Measurements from ENCODE around the gene SMOC2. TPM values are rescaled to one million over a fixed set of nuclear protein-coding genes. Genes with fewer than 3 reads are reported as not detected.

SMOC2 gene
- polyA plus RNA-seq, 2 of the 4 experiments (the other 2 are of a cell fraction): not detected

- TF ChIP-seq POLR2A (IDR thresholded peaks at IDR 0.05; ENCODE audit: low read length): no peak
- no peak for TF ChIP-seq CBX2 (IDR thresholded peaks at IDR 0.05; ENCODE audit: borderline replicate concordance, low read depth)
- no peak for TF ChIP-seq PHF8 (IDR thresholded peaks at IDR 0.05; ENCODE audit: borderline replicate concordance, low read depth)
- no peak for TF ChIP-seq RCOR1 (IDR thresholded peaks at IDR 0.05; ENCODE audit: low read depth, low read length)
- TF ChIP-seq RNF2 (IDR thresholded peaks at IDR 0.05; ENCODE audit: borderline replicate concordance, low read depth): no peak
- TF ChIP-seq TFCP2L1 (CRISPR knock-in tag; IDR thresholded peaks at IDR 0.05): no peak
- TF ChIP-seq EP300 (IDR thresholded peaks at IDR 0.05): no peak
Measured at GRCh38 chr6:168524571-168525001, 83.6 kb downstream of the SMOC2 start (continued).

DNA sequence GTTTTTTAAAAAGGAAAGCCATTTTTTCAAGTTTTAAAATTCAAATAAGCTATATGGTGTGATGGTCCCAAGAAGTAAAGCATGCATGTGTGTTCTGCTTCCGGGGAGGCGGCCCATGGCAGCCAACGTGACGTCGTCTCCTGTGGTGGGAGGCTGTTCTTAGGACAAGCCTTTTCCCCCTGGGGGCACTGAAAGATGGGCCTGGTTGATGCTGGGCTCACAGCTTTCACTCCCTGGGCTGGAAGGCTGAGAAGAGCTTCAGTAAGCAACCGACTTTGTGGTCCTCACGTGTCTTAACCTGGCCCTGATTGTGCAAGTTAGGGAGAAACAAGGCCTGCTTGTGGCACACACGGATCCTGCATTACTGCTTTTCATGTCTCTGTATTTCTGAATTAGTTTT is 84.1 kb downstream of the SMOC2 start:
- FAIRE-seq (no peak), ATAC-seq (no peak), DNase-seq (ENCODE audit: low read depth in 1 of 2, low spot score in 1 of 2) (no peak)
- ChIA-PET CTCF (interaction anchor here (1.5 kb wide), 1 partner anchor 189 kb away, joined by 3 read pairs; no protein-coding TSS in a partner anchor), POLR2A (no interaction called here)
- TF ChIP-seq ZFP36 (IDR thresholded peaks at IDR 0.05; ENCODE audit: borderline replicate concordance, partially characterized antibody) (no peak), RFX5 (IDR thresholded peaks at IDR 0.05) (no peak), TFCP2L1 (CRISPR knock-in tag; IDR thresholded peaks at IDR 0.05) (no peak), NPAS2 (CRISPR knock-in tag; IDR thresholded peaks at IDR 0.05; ENCODE audit: borderline replicate concordance) (no peak), KDM5A (IDR thresholded peaks at IDR 0.05) (no peak), POLR2AphosphoS2 (conservative IDR thresholded peaks at IDR 0.05; ENCODE audit: low read length) (no peak), EHF (CRISPR knock-in tag; IDR thresholded peaks at IDR 0.05) (no peak), ZNF302 (CRISPR knock-in tag; IDR thresholded peaks at IDR 0.05) (no peak), HOXB5 (CRISPR knock-in tag; IDR thresholded peaks at IDR 0.05) (no peak)
- TF ChIP-seq, protein P1, sequence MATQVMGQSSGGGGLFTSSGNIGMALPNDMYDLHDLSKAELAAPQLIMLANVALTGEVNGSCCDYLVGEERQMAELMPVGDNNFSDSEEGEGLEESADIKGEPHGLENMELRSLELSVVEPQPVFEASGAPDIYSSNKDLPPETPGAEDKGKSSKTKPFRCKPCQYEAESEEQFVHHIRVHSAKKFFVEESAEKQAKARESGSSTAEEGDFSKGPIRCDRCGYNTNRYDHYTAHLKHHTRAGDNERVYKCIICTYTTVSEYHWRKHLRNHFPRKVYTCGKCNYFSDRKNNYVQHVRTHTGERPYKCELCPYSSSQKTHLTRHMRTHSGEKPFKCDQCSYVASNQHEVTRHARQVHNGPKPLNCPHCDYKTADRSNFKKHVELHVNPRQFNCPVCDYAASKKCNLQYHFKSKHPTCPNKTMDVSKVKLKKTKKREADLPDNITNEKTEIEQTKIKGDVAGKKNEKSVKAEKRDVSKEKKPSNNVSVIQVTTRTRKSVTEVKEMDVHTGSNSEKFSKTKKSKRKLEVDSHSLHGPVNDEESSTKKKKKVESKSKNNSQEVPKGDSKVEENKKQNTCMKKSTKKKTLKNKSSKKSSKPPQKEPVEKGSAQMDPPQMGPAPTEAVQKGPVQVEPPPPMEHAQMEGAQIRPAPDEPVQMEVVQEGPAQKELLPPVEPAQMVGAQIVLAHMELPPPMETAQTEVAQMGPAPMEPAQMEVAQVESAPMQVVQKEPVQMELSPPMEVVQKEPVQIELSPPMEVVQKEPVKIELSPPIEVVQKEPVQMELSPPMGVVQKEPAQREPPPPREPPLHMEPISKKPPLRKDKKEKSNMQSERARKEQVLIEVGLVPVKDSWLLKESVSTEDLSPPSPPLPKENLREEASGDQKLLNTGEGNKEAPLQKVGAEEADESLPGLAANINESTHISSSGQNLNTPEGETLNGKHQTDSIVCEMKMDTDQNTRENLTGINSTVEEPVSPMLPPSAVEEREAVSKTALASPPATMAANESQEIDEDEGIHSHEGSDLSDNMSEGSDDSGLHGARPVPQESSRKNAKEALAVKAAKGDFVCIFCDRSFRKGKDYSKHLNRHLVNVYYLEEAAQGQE (IDR thresholded peaks at IDR 0.05): no peak
- TF ChIP-seq, protein P2, sequence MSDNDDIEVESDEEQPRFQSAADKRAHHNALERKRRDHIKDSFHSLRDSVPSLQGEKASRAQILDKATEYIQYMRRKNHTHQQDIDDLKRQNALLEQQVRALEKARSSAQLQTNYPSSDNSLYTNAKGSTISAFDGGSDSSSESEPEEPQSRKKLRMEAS (IDR thresholded peaks at IDR 0.05): no peak
- TF ChIP-seq, protein P3, sequence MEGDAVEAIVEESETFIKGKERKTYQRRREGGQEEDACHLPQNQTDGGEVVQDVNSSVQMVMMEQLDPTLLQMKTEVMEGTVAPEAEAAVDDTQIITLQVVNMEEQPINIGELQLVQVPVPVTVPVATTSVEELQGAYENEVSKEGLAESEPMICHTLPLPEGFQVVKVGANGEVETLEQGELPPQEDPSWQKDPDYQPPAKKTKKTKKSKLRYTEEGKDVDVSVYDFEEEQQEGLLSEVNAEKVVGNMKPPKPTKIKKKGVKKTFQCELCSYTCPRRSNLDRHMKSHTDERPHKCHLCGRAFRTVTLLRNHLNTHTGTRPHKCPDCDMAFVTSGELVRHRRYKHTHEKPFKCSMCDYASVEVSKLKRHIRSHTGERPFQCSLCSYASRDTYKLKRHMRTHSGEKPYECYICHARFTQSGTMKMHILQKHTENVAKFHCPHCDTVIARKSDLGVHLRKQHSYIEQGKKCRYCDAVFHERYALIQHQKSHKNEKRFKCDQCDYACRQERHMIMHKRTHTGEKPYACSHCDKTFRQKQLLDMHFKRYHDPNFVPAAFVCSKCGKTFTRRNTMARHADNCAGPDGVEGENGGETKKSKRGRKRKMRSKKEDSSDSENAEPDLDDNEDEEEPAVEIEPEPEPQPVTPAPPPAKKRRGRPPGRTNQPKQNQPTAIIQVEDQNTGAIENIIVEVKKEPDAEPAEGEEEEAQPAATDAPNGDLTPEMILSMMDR (IDR thresholded peaks at IDR 0.05): no peak
- 58% methylated on average over 8 of the region's 8 CpGs for whole genome bisulfite sequencing (ENCODE audit: missing lambda C conversion rate)
- no peak overlapping the region for H3K27ac ChIP-seq
- no peak overlapping the region for H3K4me3 ChIP-seq
- H3K4me2 ChIP-seq: no peak overlapping the region
- no peaks in the 10 kb centered on the region for H3K4me1 ChIP-seq
- H3K9me3 ChIP-seq: no peaks in the 10 kb centered on the region

DNA sequence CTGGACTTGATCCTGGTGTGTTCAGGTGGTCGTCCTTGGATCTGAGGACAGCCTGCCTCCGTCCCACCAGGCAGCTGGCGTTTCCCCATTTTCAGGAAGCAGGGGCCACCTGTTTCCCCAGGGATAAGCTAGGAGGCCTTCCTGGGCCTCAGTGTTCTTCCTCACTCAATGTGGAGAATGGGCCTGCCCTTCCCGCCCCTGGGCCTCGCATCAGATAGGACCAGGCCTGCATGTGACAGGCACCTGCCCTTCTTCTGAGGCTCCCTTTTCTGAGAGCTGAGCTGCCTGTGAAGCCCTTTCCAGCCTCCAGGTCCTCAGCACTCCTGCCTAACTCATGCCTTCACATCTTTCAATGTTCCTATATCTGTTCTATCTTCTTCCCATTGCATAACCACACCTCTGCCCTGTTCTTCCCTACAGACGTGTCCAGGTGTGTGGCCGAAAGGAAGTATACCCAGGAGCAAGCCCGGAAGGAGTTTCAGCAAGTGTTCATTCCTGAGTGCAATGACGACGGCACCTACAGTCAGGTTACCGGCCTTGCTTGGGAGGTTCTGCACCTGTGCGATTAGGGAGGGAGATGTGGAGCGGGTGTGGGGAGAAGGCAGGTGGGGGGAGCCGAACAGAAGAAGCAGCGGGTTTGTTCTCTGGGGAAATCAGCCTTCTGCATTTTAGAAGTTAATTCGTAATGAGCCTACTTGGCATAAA is 85.1 kb downstream of the SMOC2 start:
- 73% methylated on average over 16 of the region's 16 CpGs for WGBS (ENCODE audit: missing lambda C conversion rate)
- Histone ChIP-seq H3K4me3 (no peak overlapping the region), H3K9me3 (no peaks in the 10 kb centered on the region), H3K4me2 (no peak overlapping the region), H3K4me1 (no peaks in the 10 kb centered on the region), H3K27ac (no peak overlapping the region)
- CTCF ChIA-PET: interaction anchor here (1.5 kb wide), 1 partner anchor 188 kb away, joined by 3 read pairs; no protein-coding TSS in a partner anchor
- DNase-seq (ENCODE audit: low read depth in 1 of 2, low spot score in 1 of 2) (no peak), ATAC-seq (no peak), FAIRE-seq (no peak)
- TF ChIP-seq FOXS1 (CRISPR knock-in tag; IDR thresholded peaks at IDR 0.05) (no peak), HOXB13 (CRISPR knock-in tag; IDR thresholded peaks at IDR 0.05; ENCODE audit: low read depth) (no peak), MYC (IDR thresholded peaks at IDR 0.05; ENCODE audit: borderline replicate concordance, low read length) (no peak), NFE2L2 (conservative IDR thresholded peaks at IDR 0.05; ENCODE audit: low read length) (no peak), GATA3 (IDR thresholded peaks at IDR 0.05; ENCODE audit: borderline replicate concordance) (no peak), JUN (IDR thresholded peaks at IDR 0.05) (no peak), EHF (CRISPR knock-in tag; IDR thresholded peaks at IDR 0.05) (no peak), CHD2 (IDR thresholded peaks at IDR 0.05; ENCODE audit: low read length, partially characterized antibody) (no peak), HOXA7 (CRISPR knock-in tag; IDR thresholded peaks at IDR 0.05) (no peak), RFX5 (IDR thresholded peaks at IDR 0.05) (no peak), ZFP36 (IDR thresholded peaks at IDR 0.05; ENCODE audit: borderline replicate concordance, partially characterized antibody) (no peak), PHF8 (IDR thresholded peaks at IDR 0.05; ENCODE audit: borderline replicate concordance, low read depth) (no peak), CBX2 (IDR thresholded peaks at IDR 0.05; ENCODE audit: borderline replicate concordance, low read depth) (no peak), KDM5A (IDR thresholded peaks at IDR 0.05) (no peak), ZNF302 (CRISPR knock-in tag; IDR thresholded peaks at IDR 0.05) (no peak), HOXB5 (CRISPR knock-in tag; IDR thresholded peaks at IDR 0.05) (no peak)
- TF ChIP-seq, protein P4, sequence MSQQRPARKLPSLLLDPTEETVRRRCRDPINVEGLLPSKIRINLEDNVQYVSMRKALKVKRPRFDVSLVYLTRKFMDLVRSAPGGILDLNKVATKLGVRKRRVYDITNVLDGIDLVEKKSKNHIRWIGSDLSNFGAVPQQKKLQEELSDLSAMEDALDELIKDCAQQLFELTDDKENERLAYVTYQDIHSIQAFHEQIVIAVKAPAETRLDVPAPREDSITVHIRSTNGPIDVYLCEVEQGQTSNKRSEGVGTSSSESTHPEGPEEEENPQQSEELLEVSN (IDR thresholded peaks at IDR 0.05; ENCODE audit: borderline replicate concordance, low read depth): no peak
- TF ChIP-seq, protein P5, sequence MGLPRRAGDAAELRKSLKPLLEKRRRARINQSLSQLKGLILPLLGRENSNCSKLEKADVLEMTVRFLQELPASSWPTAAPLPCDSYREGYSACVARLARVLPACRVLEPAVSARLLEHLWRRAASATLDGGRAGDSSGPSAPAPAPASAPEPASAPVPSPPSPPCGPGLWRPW (IDR thresholded peaks at IDR 0.05): no peak
- POLR2A ChIA-PET: no interaction called here

Measured in A549 (cell line).